Measurements from ENCODE around the gene NEURL1B.
"Not testable (repeated sequence)": the region's sequence is repeated elsewhere in the genome, so short reads cannot be mapped to it uniquely, and the experiment has no call there.

The NEURL1B gene

DNA sequence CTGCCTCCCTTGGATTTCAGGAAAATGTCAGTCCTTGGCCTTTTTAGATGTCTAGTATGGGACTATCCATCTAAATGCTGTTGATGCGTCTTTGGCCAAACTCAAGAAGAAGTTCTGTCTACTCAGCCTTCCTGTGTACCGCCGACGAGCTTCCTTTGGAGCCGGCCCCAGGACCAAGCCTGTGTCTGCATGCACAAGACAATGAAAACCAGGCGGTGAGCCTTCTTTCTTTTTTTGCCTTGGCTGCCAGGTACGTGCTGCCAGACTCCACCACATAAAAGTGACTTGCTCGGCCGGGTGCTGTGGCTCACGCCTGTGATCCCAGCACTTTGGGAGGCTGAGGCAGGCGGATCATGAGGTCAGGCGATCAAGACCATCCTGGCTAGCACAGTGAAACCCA is 6.0 kb upstream of the NEURL1B start:
- DNase-seq: no peak

DNA sequence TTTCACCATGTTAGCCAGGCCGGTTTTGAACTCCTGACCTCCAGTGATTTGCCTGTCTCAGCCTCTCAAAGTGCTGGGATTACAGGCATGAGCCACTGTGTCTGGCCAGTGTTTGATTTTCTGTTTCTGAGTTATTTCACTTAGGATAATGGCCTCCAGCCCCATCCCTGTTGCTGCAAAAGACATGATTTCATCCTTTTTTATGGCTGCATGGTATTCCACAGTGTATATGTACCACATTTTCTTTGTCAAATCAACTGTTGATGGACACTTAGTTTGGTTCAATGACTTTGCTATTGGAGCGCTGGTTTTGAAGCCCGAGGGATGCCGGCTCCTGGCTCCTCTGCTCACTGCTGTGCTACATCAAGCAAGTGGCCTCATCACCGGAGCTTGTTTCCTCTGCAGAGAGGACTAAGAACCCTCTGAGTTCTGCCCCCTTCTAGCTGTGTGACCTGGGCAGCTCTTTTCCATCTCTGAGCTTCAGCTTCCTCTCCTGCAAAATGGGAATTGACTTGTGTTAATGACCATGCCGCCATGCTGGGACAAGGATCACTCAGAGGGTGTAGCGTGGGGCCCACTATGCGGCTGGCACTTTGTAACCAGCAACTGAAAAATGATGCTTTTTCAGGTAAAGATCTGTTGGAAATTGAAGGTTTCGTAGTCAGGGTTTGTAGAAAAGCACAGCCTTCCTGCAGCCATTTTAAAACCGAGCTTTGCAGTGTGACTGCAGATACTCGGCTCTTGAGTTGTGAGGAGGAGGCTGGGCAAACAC is 4.6 kb upstream of the NEURL1B start:
- DNase-seq: no peak

DNA sequence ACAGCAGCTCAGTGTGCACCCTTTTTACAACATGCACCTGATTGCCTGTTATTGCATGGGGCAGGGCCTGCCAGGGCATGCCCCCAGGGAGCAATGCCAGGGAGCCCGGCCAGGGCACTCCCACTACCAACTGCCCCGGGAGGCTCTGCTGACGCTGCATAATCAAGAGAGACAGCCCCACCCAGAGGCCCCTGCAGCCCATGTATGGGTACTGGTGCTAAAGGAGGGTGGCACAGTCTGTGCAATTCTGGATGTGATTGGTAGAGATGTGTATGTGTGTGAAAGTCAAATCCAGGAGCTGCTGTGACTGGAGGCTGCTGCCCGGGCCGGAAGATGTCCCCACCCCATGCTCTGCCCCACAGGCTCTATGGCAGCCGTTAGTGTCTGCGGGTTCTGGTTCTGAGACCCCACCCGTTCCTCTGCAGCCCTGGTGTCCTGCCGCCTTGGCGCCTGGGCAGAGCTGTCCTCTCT is 3.9 kb upstream of the NEURL1B start:
- peak; percentile 45 to 70 for DNase-seq

GRCh38 chr5:172637740-172638139 is 3.3 kb upstream of the NEURL1B start:
- DNase-seq: no peak

DNA sequence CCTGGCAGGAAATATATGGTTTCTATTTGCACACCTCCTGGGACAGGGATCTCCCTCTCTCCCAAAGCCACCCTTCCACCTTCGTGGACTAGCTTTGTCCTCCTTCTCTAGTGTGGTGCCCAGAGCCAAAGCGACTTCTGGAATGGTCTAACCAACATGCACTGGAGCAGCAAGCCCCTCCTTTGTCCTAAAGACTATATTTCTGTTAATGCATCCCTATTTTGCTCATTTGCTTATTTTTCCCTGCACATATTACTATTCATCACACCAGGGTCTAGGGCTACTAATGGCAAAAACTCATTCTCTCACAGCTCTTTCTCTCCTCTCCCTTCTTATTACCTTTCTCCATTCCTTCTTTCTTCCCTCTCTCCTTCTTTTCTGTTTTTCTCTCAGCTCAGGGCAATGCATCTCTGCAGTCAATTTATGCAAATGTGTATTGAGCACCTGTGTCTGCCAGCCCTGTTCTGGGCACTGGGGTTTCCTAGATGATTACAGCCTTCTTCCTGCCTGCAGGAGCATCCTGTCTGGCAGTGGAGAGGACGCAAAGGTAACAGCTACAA is 2.8 kb upstream of the NEURL1B start:
- no peak for DNase-seq

- no peak for DNase-seq
Measured at GRCh38 chr5:172640139-172640538, 924 bp upstream of the NEURL1B start.

DNA sequence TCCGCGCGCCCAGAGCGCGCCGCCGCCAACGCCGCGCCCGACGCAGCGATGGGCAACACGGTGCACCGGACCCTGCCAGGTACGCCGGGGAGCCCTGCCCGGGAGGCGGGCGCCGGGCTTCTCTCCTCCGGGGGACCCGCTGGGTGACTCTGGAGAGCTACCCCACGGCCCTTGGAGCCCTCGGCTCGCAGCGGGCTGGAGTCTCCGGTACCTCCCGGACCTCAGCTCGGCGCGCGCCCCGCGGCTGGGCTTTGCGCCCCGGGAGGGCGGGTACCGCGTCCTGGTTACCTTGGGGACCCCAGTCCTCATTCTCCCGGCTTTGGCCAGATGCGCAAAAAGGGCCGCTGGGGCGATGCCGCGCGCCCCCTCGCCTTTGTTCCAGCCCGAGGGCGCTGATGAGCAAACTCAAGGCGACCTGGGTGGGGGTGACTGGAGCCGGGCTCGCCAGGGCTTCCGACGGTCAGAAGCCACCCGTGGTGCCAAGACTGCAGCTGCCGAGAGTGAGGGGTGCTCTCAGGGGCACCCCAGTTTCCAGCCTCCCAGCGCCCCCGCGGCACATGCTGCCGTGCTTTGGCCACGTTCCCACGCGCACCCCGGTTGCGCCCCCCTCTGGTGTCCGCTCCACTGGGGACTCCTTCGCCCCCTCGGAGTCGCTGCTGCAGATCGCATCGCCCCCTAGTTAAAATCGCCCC is 442 bp downstream of the NEURL1B start:
- peak in 1 of 2 experiments; percentile 58 for DNase-seq

- no peak for DNase-seq
Measured at GRCh38 chr5:172642051-172642409, 967 bp downstream of the NEURL1B start.

DNA sequence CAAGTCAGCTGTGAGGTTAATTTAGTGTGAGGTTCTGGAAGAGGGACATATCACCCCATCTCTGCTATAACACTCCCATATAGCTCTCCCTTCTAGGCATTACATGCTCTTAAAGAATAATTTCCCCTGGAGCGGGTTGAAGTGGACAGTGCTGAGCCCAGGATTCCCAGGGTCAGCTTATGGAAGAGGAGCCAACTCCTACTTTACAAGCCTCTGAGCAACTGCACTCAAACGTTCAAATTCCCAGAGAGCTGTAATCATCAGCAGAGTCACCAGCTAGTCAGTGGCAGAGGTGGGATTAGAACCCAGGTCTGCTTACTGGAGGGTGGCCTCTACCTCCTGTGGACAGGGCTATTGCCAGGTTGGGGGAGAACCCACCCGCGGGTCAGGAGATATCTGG is 1.4 kb downstream of the NEURL1B start:
- DNase-seq: no peak

DNA sequence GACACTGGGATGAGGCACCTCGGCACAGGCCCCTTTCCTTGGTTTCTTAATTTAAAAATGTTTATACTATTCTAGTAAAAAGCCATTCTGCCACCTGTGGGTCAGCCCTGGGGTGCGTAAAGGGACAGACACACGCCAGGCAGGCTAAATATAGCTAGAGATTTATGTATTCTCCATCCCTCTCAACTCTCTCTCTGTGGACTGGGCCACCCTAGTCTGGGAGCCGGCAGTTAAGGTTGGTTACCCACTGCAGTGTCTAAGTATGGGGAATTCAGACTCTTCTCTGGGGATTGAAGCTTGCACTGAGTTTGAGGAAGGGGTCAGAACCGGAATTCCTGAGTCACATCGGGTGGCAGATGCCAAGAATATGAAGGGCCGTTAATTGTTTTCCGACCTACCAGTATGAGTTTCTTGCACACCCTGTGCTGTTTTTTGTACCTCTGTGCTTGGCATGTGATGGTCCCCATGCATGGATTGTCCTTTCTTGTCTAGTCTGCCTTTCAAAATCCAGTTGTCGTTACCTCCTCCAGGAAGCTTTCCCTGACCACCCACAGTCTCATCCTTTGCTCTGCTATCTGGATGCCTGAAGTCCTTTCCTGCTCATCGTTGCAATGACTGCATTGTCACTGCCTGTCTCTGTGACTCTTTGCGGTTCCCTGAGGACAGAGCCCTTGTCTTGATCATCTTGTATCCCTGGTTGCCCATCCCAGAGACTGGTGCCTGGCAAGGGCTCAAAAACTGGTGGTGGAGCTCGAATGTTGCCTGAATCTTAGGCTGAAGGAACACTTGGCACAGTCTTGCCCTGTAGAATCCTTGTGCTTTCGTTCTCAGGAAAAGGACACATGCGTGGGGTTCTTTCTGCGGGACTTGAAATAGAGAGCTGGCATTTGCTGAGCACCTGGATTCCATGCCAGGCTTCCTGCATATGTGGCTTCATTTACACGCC is 2.1 kb downstream of the NEURL1B start:
- DNase-seq: peak in 1 of 2 experiments; percentile 9

GRCh38 chr5:172644266-172644665 is 3.2 kb downstream of the NEURL1B start:
- DNase-seq: no peak

- DNase-seq: no peak
Measured at GRCh38 chr5:172644711-172645110, 3.6 kb downstream of the NEURL1B start.

DNA sequence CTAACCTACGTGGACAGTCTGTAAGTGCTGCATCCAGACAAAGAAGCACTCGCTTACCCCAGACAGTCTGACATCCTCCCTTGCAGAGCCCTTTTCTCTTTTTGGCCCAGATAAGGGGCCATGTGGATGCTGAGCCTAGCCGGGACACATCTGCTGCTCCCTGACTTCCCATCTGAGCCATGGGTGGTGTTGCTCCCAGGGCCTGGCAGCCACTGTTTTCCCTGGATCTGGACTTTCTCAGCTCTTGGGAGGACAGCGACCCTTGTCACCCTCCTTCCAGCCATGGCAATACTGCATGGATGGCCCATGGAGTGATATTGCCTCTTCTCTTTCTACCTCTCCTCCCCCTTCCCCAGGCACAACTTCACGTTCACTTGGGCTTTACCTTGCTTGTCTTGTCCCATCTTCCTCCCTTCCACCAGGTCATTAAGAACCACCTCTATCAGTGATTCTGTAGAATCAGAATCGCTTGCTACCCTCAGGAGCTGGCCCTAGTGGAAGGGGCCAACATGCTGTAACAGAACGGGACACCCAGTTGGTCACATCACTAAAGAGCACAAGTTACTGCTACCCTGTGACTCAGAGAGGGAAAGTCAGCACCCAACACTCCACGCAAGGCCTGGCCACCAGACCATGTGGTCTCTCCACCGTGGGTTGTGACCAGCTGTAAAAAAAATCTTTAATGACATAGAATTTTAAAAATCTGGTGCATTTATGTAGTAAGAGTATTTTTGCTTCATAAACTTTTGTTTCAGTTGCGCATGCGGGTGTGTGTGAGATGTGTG is 4.4 kb downstream of the NEURL1B start:
- DNase-seq: no peak

GRCh38 chr5:172646716-172647285 is 5.7 kb downstream of the NEURL1B start:
- peak in 1 of 2 experiments; percentile 17 for DNase-seq

DNA sequence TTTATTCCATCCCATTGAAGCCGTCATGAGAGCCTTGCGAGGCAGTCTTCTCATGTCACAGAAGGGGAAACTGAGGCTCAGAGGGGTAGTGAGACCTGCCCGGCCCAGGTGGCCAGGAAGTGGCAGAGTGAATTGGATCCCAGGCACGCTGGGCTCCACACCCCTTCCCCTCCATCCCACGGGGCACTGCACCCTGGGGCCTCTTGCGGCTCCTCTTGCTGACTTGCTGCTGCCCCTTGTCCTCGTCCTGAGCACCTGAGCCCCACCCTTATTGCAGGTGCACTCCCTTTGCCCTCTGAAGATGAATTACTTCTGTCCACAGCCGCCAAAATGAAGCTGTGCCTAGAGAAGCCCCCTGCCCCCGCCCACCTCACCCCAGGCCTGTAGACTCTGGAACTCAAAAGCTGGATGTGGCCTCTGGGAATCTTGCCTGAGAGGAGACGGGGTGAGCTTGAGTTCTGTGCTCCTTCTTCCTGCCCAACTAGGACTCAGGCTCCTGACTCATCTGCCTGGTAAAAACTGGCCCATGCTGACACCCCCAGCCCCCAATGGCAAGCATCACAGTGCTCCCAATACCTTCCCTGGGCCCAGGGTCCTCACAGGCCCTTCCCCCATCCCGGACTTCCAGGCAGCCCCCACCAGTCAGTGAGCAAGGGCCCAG is 6.4 kb downstream of the NEURL1B start:
- no peak for DNase-seq

GRCh38 chr5:172648013-172648381 is 6.9 kb downstream of the NEURL1B start:
- DNase-seq: no peak

DNA sequence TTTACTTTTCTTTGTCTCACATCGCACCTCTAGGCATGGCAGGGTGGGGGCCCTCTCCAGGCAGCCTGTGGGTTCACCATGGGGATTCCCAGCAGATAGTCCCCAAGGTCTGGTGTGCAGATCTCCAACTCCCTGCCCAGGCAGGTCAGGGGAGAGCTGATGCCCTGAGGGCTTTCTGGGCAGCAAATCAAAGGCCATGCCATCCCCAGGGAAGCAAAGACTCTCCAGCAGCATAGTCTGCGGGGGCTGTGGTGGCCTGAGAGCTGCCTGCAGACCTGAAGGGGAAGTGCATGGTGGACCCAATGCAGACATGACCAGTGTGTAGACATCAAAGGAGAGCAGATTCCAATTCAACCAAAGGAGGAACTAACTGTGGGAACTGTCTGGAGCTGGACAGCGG is 7.7 kb downstream of the NEURL1B start:
- DNase-seq: no peak

DNA sequence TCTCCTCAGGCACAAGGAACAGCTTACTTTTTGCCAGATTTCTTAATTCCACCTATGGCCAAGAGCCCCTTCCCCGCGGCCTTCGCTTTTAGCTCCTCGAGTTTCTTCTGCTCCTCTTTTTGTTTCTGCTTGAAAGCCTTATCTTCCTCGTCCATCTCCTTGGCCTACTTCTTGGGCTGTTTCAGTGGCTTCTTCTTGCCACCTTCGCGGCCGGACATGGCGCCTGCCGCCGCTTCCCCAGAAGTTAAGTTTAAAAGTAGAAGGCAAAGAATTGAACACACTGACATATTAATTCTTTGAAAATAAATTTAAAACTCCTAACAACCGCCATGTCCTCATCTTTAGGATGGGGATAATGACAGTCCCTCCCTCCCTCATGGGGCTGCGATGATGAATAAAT is 15.4 kb downstream of the NEURL1B start:
- not testable (repeated sequence) for DNase-seq

DNA sequence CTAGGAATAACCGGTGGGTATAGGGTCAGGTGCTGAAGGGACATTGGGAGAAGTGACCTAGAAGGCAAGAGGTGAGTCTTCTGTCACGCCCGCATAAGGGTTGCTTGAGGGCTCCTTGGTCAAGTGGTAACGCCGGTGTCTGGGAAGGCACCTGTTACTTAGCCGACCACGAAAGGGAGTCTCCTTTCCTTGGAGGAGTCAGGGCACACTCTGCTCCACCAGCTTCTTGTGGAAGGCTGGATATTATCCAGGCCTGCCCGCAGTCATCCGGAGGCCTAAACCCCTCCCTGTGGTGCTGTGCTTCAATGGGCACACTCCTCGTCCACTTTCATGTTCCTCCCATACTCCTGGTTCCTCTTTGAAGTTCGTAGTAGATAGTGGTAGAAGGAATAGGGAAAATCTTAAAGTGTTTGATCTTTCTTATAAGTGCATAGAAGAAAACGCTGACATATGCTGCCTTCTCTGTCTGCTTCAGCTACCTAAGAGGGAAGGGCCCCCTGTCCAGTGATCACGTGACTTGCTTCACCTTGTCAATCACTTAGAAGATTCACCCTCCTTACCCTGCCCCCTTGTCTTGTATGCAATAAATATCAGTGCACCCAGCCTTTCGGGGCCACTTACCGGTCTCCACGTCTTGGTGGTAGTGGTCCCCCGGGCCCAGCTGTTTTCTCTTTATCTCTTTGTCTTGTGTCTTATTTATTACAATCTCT is 16.6 kb downstream of the NEURL1B start:
- not testable (repeated sequence) for DNase-seq

- DNase-seq: no peak
Measured at GRCh38 chr5:172658391-172658790, 17.3 kb downstream of the NEURL1B start.
